Activated CD8-positive, alpha-beta memory T cell treated with anti-CD3 and anti-CD28 coated beads for 48 hours (primary cell): Measurements from ENCODE around the gene TMEM116.

Experiments
- DNase-seq, 3 experiments: peaks; one replicate each; pipeline ENCODE4 v3.0.0-alpha.2; 2020; ENCODE audit warnings: low read depth in 2 of 3, low spot score in 2 of 3

TMEM116 gene

DNA sequence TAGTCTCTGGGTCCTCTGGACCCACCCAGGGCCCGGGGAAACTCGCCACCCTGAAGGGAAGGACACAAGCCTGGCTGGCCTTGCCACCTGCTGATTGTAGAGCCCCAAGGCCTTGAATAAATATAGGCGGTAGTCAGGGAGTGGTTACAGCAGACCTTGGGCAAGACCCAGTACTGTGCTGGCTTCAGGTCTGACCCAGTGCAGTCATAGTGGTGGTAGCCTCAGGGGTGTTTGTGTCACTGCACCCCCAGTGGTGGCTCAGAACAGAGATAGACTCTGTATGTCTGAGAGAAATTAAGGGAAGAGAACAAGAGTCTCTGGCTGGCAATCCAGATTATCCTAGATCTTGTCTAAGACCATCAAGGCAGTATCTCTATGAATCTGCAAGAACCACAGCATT, 107.5 kb downstream of the TMEM116 start:
- DNase-seq: no peak

- no peak for DNase-seq
Observed at GRCh38 chr12:111904446-111904975, 108.5 kb downstream of the TMEM116 start.

DNA sequence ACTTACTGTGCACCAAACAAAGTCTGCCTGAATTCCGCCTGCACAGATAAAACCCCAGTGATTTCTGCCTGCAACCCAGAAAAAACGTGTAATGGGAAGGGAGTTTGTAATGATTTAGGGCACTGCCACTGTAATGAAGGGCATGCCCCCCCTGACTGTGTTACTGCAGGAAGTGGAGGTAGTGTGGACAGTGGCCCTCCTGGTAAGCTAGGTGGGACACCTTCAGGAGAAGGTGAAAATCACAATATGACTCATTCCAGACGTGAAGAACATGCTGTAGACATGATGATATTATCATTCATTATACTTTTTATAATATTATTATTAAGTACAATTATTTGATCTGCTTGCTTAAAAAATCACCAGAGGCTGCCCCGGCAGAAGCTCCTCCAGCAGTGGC, 111.8 kb downstream of the TMEM116 start:
- DNase-seq: no peak

DNA sequence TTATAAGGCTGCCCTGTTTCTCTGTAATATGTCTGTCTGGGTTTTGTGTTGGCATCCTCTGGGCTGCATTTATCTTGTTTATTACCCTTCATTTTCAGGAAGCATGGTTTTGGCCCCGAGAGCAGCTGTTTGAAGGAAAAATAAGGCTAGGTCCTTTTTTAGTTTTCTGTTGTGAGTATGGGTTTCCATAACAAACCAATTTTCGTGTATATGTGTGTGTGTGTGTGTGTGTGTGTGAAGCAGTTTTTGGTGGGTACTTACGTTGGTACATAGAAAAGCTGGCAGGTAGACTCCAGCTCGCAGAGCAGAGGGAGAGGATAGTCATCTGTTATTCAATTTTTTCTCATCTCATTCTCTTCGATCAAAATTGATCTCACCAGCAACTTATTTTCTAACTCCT, 118.4 kb downstream of the TMEM116 start:
- DNase-seq: no peak

GRCh38 chr12:111893287-111893686, 119.7 kb downstream of the TMEM116 start:
- no peak for DNase-seq

DNA sequence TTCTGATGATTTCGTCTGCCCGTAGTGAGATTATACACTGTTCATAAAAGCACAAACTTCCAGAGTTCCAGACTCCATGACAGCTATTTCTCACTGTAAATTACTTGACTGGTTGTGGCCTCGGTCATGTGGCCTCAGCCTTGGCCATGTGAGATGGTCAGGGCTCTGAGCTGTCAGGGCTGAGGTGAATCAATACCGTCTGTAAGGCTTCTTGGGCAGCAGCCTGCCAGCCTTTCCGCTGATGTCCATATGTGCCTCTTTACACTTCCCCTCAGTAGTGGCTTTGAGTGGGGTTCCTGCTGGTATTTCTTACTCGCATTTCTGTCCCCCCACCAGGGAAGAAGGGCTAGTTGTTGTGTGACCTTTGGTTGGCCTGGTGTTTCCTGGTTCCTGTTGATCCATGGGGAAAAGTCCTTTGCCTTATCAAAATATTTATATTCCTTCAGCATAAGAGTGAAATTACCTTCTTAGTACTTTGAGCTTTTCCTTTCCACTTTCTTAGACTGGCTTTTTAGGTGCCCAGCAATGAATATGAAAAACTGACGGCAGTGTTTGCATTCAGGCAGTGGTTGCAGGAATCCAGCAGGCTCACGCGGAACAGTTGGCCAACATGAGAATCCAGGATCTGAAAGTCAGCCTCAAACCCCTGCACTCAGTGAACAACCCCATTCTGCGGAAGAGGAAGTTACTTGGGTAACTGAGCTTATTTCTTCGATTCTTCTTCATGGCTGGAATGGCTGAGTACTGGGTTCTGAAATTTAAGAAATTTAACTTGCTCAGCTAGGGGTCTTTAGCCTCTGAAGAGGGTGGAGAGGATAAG, 124.8 kb downstream of the TMEM116 start:
- DNase-seq: no peak

DNA sequence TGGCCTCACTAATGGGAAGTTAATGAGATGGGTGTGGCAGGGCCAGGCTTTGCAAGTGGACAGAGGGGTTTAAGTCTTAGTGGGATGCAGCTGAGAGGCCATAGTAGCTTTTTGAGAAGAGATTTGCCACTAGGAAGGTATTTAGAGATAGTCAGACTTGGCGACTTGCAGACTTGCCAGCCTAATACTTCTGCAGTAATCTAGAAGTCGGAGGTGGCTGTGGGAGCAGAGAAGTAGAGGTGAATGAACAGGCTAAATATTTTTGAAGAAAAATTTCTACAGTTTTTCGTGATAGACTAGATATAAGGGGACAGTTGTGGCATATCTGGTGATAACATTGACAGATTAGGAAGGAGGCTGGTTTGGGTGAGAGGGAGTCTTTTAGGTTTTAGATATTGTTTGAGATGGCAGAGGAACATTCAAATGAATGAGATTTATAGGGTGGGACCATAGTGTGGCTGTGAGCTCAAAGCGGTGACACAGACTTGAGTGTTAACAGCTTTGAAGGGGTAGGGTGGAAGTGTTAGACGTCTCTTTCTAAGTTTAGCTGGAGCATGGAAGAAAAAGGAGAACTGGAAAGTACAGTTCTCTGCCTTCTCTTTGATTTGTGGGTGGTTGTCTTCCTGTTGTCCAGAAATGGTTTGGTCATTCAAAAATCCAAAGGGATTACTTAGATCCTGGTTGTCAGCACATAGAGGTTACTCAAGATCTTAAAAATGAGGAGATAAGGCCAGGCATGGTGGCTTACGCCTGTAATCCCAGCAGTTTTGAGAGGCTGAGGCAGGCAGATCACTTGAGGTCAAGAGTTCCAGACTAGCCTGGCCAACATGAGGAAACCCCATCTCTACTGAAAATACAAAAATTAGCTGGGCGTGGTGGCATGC, 126.1 kb downstream of the TMEM116 start:
- no peak for DNase-seq

DNA sequence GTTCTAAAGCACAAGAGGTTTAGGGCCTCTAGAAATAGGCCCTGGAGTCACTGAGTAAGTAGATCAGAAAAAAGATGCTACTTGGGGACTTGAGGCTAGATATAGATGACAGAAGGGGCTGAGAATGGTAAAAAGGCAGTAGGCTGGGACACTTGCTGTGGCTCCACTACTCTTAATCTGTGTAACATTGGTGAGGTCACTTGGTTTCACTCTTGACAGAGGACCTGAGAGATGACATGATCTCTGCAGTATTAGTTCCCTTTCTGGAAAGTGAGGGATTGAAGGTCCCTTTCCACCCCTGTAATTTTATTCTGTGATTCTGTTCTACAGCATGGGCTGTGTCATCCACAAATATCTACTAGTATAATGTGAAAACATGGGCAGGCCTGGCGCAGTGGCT, 131.2 kb downstream of the TMEM116 start:
- DNase-seq: no peak
